Panc1 (cell line): ENCODE measurements around the gene FAAP100.

ENCODE experiments used
- CTCF ChIP-seq: fragments of 450-650 bp; IDR thresholded peaks from 2 replicates; pipeline ENCODE4 v1.5.1; 2017; ENCODE audit warnings: mild to moderate bottlenecking
- POLR2AphosphoS5 ChIP-seq: IDR thresholded peaks from 2 replicates; pipeline ENCODE4 v1.6.1; 2012; ENCODE audit warnings: mild to moderate bottlenecking, low read depth, low read length, moderate library complexity
- SIN3A ChIP-seq: IDR thresholded peaks from 2 replicates; pipeline ENCODE4 v1.6.1; 2012; ENCODE audit warnings: low read depth, mild to moderate bottlenecking, low read length, moderate library complexity, borderline replicate concordance; ENCODE audit not compliant: insufficient read depth
- TCF7L2 ChIP-seq: IDR thresholded peaks from 2 replicates; pipeline ENCODE4 v1.6.1; 2011; ENCODE audit warnings: mild to moderate bottlenecking, low read depth, low read length, inconsistent platforms
- TF ChIP-seq, protein P1 (sequence below), 2 experiments: IDR thresholded peaks; 2 replicates each; pipeline ENCODE4 v1.6.1; 2011 to 2012; ENCODE audit warnings: low read depth in 2 of 2, control low read depth in 1 of 2, low read length in 1 of 2, mild to moderate bottlenecking in 1 of 2, moderate library complexity in 1 of 2; ENCODE audit not compliant: insufficient read depth in 1 of 2

DNA sequence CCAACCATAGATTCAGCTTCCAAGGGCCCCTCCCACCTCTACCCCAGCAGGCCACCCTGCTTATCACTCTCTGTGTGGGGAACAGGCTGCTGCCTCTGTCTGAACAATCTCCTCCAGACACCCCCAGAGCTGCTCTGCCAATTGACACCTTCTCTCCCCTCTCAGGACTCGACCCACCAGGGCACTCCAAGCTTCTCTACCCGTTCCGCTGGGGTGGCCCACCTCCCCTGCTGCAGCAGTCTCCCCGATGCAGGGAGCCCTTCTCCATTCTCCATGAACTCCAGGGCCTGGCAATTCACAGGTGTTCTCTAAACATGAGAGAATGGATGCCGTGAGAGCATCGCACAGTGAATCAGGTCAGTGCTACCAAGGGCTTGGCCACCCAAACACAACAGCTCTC is 28.3 kb upstream of the FAAP100 start:
- TF ChIP-seq CTCF (no peak), TCF7L2 (no peak), POLR2AphosphoS5 (no peak), SIN3A (no peak)
- TF ChIP-seq, protein P1, sequence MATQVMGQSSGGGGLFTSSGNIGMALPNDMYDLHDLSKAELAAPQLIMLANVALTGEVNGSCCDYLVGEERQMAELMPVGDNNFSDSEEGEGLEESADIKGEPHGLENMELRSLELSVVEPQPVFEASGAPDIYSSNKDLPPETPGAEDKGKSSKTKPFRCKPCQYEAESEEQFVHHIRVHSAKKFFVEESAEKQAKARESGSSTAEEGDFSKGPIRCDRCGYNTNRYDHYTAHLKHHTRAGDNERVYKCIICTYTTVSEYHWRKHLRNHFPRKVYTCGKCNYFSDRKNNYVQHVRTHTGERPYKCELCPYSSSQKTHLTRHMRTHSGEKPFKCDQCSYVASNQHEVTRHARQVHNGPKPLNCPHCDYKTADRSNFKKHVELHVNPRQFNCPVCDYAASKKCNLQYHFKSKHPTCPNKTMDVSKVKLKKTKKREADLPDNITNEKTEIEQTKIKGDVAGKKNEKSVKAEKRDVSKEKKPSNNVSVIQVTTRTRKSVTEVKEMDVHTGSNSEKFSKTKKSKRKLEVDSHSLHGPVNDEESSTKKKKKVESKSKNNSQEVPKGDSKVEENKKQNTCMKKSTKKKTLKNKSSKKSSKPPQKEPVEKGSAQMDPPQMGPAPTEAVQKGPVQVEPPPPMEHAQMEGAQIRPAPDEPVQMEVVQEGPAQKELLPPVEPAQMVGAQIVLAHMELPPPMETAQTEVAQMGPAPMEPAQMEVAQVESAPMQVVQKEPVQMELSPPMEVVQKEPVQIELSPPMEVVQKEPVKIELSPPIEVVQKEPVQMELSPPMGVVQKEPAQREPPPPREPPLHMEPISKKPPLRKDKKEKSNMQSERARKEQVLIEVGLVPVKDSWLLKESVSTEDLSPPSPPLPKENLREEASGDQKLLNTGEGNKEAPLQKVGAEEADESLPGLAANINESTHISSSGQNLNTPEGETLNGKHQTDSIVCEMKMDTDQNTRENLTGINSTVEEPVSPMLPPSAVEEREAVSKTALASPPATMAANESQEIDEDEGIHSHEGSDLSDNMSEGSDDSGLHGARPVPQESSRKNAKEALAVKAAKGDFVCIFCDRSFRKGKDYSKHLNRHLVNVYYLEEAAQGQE (IDR thresholded peaks at IDR 0.05; ENCODE audit: insufficient read depth in 1 of 2, low read depth in 2 of 2, low read length in 1 of 2) = no peak
